Measurements from ENCODE around the gene GALT. TPM values are rescaled to one million over a fixed set of nuclear protein-coding genes. Genes with fewer than 3 reads are reported as not detected.

GALT gene
- total RNA-seq, 1 experiment from 2014 or later: 7.6 TPM

DNA sequence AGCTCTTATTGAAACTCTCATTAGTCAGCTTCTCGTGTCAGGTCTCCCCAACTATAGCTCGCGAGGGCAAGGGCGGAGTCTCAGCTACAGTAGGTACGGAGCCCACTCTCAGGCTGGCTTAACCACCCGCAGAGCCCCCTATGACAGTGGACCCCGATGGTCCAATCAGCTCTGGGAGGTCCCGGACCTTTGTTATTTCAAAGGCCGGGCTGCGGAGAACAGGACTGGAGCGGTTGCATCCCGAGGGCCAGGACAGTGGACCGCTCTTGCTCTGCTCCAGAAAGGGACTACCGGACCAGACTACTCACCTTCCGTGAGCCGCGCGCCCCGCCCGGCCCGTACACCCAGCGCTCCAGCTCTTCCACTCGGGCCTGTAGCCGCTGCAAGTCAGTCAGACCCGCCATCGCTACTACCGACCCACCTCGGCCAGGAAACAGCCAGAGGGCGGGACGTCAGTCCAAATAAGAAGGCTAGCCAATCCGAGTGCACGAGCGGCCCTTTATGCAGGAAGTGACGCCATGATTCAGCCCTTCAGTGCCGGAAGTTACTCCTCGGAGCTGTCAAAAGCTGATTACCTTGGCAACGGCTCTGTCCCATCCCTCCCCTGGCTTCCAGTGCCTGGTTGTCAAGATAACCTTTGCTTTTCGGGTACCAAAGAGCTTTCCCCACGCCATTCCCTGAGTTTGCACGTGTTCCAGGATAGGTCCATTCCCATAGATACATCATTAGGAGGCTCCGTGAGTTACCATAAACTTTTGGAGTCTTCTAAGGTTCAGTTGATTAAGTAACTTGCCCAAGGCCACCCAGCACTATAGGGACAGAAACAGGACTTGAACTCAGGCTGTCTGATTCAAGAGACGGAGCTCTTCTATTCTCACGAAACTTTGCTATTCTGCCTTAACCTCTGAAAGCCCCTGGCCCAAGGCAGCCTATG, 26.1 kb upstream of the GALT start, which contains the start of gene DCTN3:
TSS of gene DCTN3 (minus strand) at position 435 of the 934 bp plus-strand sequence. CDS start at position 404, 31 bp downstream.
- H3K27me3 ChIP-seq (ENCODE audit: low read length): no peaks in the 10 kb centered on the region
- H3K4me3 ChIP-seq (ENCODE audit: low read length): peak within 1 kb of the TSS; percentile 90
- intact Hi-C loops (cut with micrococcal nuclease): loop anchor here (1.0 kb wide), 1 partner anchor 8 kb away; the partner anchor contains the start of gene RPP25L
- no peaks in the 10 kb centered on the region for H3K36me3 ChIP-seq (ENCODE audit: low read depth, low read length)
- H2AFZ ChIP-seq (ENCODE audit: low read length): peak within 1 kb of the TSS; percentile 83
- peak within 1 kb of the TSS; percentile 99 for H3K4me2 ChIP-seq (ENCODE audit: low read length)
- no peak within 1 kb of the TSS for H3K27ac ChIP-seq (ENCODE audit: low read length)
- ChIA-PET POLR2A (ENCODE audit: unreplicated experiment) (interaction anchor here (0.6 kb wide), 1 partner anchor 51 kb away, joined by 3 read pairs; no protein-coding TSS in a partner anchor), CTCF (interaction anchor here (1.1 kb wide), 1 partner anchor 16 kb away, joined by 3 read pairs; no protein-coding TSS in a partner anchor)
- no peaks in the 10 kb centered on the region for H3K9me2 ChIP-seq (replicated peaks; ENCODE audit: low read length)
- H4K20me1 ChIP-seq (ENCODE audit: low read length): no peaks in the 10 kb centered on the region
- peak; percentile 99 for ATAC-seq
- peak; percentile 89 for DNase-seq
- no peaks in the 10 kb centered on the region for H3F3A ChIP-seq (ENCODE audit: low read length, unreplicated experiment)
- peaks cover 6% of the 10 kb centered on the region for H3K79me2 ChIP-seq (ENCODE audit: low read length)
- peaks cover 8% of the 10 kb centered on the region; the same call in 1 of the 2 replicates for H3K4me1 ChIP-seq (ENCODE audit: insufficient read depth, low read length)
- BruUV-seq (replicated peaks): TSS peak; percentile 71
- no peaks in the 10 kb centered on the region for H3K9me3 ChIP-seq (ENCODE audit: low read length)
- peak within 1 kb of the TSS; percentile 85 for H3K9ac ChIP-seq (ENCODE audit: low read length)
- no peak for TF ChIP-seq EZH2 (IDR thresholded peaks at IDR 0.05; ENCODE audit: low read length, unreplicated experiment)
- TF ChIP-seq EZH2phosphoT487 (IDR thresholded peaks at IDR 0.05; ENCODE audit: borderline replicate concordance, low read length): no peak
- TF ChIP-seq, protein P1, sequence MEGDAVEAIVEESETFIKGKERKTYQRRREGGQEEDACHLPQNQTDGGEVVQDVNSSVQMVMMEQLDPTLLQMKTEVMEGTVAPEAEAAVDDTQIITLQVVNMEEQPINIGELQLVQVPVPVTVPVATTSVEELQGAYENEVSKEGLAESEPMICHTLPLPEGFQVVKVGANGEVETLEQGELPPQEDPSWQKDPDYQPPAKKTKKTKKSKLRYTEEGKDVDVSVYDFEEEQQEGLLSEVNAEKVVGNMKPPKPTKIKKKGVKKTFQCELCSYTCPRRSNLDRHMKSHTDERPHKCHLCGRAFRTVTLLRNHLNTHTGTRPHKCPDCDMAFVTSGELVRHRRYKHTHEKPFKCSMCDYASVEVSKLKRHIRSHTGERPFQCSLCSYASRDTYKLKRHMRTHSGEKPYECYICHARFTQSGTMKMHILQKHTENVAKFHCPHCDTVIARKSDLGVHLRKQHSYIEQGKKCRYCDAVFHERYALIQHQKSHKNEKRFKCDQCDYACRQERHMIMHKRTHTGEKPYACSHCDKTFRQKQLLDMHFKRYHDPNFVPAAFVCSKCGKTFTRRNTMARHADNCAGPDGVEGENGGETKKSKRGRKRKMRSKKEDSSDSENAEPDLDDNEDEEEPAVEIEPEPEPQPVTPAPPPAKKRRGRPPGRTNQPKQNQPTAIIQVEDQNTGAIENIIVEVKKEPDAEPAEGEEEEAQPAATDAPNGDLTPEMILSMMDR (conservative IDR thresholded peaks at IDR 0.05; ENCODE audit: low read depth, low read length): no peak

DNA sequence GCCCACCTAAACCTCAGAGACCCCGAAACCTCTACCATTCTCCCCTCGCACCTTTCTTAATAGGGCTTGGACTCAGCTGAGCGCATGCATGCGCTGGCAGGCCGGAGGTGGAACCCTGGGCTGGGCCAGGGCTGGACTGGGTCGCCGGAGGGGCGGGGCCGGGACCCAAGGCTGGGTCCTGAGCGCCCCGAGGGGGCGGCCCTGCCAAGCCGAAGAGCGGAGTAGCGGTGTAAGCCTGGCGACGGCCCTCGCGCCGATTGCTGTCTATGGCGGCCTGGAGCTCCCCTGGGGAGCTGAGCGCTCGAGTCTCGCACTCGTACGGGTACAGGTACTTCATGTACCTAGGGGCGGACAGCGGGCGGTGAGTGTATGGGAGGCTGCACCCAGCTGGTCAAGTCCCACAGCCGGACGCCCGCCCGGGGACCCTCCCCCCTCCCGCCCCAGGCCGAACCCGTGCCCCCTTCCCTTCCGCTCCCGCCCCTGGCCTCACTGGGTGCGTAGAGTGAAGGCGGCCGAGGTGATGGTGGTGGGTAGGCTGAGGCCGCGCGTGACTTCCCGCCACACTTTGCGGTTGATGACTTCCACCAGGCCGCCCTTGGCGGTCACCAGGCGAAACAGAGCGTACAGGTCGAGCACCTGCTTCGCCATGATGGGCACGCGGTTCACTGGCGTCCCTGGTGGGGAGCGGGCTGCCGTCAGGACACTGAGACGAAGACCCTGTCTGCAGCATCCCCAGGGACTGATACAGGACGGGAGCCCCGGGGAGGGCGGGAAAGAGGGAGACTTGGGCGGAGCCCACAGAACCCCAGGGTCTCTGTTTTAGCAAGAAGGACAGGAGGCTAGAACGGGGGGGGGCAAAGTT, 22.9 kb upstream of the GALT start:
- no peak overlapping the region for H3K27ac ChIP-seq (ENCODE audit: low read length)
- intact Hi-C loops (cut with micrococcal nuclease): no loop called here
- H2AFZ ChIP-seq (ENCODE audit: low read length): no peak overlapping the region
- H3K9ac ChIP-seq (ENCODE audit: low read length): no peak overlapping the region
- no peaks in the 10 kb centered on the region for H4K20me1 ChIP-seq (ENCODE audit: low read length)
- ATAC-seq (no peak), DNase-seq (no peak)
- peaks cover 7% of the 10 kb centered on the region for H3K27me3 ChIP-seq (ENCODE audit: low read length)
- peaks cover 8% of the 10 kb centered on the region; the same call in 1 of the 2 replicates for H3K4me1 ChIP-seq (ENCODE audit: insufficient read depth, low read length)
- H3K4me3 ChIP-seq (ENCODE audit: low read length): no peak overlapping the region
- ChIA-PET CTCF (no interaction called here), POLR2A (ENCODE audit: unreplicated experiment) (no interaction called here)
- H3K4me2 ChIP-seq (ENCODE audit: low read length): no peak overlapping the region
- BruUV-seq (replicated peaks): no TSS peak
- H3K9me2 ChIP-seq (replicated peaks; ENCODE audit: low read length): no peaks in the 10 kb centered on the region
- H3K36me3 ChIP-seq (ENCODE audit: low read depth, low read length): no peaks in the 10 kb centered on the region
- TF ChIP-seq EZH2phosphoT487 (IDR thresholded peaks at IDR 0.05; ENCODE audit: borderline replicate concordance, low read length): no peak
- TF ChIP-seq, protein P1 (conservative IDR thresholded peaks at IDR 0.05; ENCODE audit: low read depth, low read length): no peak
- TF ChIP-seq EZH2 (IDR thresholded peaks at IDR 0.05; ENCODE audit: low read length, unreplicated experiment): no peak
- H3K79me2 ChIP-seq (ENCODE audit: low read length): peaks cover 6% of the 10 kb centered on the region
- H3F3A ChIP-seq (ENCODE audit: low read length, unreplicated experiment): no peaks in the 10 kb centered on the region
- no peaks in the 10 kb centered on the region for H3K9me3 ChIP-seq (ENCODE audit: low read length)

Data from PC-3 (cell line).